ENCODE measurements around the gene PHACTR4.

GRCh38 chr1:28447679-28448078, 78.1 kb downstream of the PHACTR4 start:
- TF ChIP-seq CTCF (IDR thresholded peaks at IDR 0.05 in 4 of 5, conservative IDR thresholded peaks at IDR 0.05 in 1 of 5): no peak
- TF ChIP-seq POLR2A (IDR thresholded peaks at IDR 0.05): no peak

All from gastrocnemius medialis (tissue), 4 donors.